GM13977 (cell line): ENCODE data around the gene PTGER1.
A peak's percentile ranks its signal among the peaks of the same experiment; 100 is the strongest.

ENCODE experiments used
- DNase-seq: peaks from one replicate; pipeline ENCODE4 v3.0.0; 2012; ENCODE audit warnings: low spot score
- in situ Hi-C: fragments of 300-500 bp; cut with MboI; formaldehyde crosslinking; loops from one replicate; pipeline ENCODE4 v1.12.0; 2022; ENCODE audit warnings: low sequenced_read_pairs, low pct_unique_long_range_greater_than_20kb, mixed read lengths, inconsistent platforms; ENCODE audit not compliant: unreplicated experiment
- TF ChIP-seq, protein P1 (sequence below): IDR thresholded peaks from 2 replicates; pipeline ENCODE4 v1.5.1; 2012; ENCODE audit warnings: mild to moderate bottlenecking, control low read depth; ENCODE audit not compliant: insufficient read depth; ENCODE audit errors: extremely low read depth, missing control alignments

The PTGER1 gene

DNA sequence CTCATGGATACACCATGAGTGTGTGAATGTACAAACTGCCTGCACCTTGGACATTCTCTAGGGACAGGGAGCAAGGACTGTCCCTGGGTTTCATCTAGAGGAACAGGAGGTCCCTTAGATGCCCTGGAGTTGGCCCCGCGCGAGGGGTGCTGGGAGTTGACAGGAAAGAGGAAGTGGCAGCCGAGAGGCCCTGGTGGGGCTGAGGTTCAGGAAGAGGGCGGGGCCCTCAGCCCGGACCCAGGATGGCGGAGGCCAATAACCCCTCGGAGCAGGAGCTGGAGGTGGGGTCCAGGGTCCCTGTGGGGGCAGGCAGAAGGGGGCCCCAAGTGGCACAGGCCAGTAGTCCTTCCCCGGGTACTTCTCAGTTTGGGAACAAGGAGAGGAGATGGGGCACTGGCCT lies 35.1 kb downstream of the PTGER1 start:
- in situ Hi-C loops, result no loop called here
- DNase-seq, result peak; percentile 87
- TF ChIP-seq, protein P1, sequence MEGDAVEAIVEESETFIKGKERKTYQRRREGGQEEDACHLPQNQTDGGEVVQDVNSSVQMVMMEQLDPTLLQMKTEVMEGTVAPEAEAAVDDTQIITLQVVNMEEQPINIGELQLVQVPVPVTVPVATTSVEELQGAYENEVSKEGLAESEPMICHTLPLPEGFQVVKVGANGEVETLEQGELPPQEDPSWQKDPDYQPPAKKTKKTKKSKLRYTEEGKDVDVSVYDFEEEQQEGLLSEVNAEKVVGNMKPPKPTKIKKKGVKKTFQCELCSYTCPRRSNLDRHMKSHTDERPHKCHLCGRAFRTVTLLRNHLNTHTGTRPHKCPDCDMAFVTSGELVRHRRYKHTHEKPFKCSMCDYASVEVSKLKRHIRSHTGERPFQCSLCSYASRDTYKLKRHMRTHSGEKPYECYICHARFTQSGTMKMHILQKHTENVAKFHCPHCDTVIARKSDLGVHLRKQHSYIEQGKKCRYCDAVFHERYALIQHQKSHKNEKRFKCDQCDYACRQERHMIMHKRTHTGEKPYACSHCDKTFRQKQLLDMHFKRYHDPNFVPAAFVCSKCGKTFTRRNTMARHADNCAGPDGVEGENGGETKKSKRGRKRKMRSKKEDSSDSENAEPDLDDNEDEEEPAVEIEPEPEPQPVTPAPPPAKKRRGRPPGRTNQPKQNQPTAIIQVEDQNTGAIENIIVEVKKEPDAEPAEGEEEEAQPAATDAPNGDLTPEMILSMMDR, result no peak

DNA sequence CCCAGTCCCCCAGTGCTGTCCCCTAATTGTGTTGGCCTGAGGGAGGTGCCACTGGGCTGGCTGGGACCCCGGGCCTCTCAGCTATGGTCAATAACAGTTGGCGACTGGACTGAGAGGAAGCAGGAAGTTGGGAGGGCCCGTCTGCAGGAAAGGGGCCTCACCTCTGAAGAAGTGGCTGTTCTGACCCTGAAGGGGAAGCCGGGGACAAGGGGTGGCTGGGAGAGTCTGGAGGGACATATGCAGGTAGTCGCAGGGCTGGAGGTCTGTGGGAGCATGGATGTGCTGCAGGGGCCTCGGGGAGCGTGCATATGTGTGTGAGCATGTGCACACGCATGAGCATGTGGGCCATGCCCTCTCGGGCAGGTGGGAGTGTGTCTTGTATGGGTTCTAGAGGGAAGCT lies 36.1 kb downstream of the PTGER1 start:
- in situ Hi-C loops, result no loop called here
- TF ChIP-seq, protein P1, result no peak
- DNase-seq, result no peak

GRCh38 chr19:14437578-14438140 lies 37.5 kb downstream of the PTGER1 start:
- in situ Hi-C loops, result no loop called here
- DNase-seq, result no peak
- TF ChIP-seq, protein P1, result no peak

- TF ChIP-seq, protein P1, result no peak
- no peak for DNase-seq
- in situ Hi-C loops, result no loop called here
Measured at GRCh38 chr19:14435320-14436050, 39.7 kb downstream of the PTGER1 start.

GRCh38 chr19:14434543-14435319 lies 40.4 kb downstream of the PTGER1 start:
- TF ChIP-seq, protein P1, result no peak
- no peak for DNase-seq
- in situ Hi-C loops, result no loop called here

GRCh38 chr19:14433554-14434501 lies 41.3 kb downstream of the PTGER1 start:
- TF ChIP-seq, protein P1, result no peak
- in situ Hi-C loops, result no loop called here
- DNase-seq, result no peak
